Measurements from ENCODE around the gene RALGAPB.
A peak's percentile ranks its signal among the peaks of the same experiment; 100 is the strongest.
"Not testable (repeated sequence)": the region's sequence is repeated elsewhere in the genome, so short reads cannot be mapped to it uniquely, and the experiment has no call there.

Gene RALGAPB

DNA sequence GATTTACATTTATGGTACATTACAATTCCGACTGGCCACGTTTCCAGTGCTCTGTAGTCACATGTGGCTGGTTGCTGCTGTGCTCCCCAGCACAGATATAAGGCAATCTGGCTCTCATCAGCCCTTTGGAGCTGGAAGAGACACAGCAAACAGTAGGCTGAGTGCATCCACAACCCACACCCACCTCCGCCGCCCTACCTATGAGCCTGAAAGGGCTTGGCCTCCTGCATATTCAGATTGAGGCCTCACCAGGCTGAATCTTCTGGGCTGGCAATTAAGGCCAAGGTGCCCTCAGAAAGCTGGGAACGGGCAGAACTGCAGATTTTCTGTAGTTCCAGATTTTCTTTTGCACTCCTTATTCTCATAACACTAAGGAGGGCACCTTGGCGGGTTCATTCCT lies 34.8 kb upstream of the RALGAPB start:
- Mint-ChIP-seq H3K9me3 (no peaks in the 10 kb centered on the region), H3K4me1 (peaks cover 14% of the 10 kb centered on the region), H3K27ac (no peak overlapping the region), H3K4me3 (no peak overlapping the region), H3K36me3 (peaks cover 26% of the 10 kb centered on the region)
- ATAC-seq = no peak
- no peak for DNase-seq (ENCODE audit: low spot score in 2 of 2)

DNA sequence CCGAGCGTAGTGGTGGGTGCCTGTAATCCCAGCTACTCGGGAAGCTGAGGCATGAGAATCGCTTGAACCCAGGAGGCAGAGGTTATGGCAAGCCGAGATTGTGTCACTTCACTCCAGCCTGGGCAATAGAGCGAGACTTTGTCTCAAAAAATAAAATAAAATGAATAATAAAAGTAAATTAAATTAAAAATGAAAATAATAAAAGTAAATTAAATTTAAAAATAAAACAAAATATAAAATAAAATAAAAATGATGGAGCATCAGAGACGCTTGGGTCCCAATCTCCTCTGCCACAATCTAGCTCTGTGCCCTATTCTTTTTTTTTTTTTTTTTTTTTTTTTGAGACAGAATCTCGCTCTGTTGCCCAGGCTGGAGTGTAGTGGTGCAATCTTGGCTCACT lies 31.5 kb upstream of the RALGAPB start:
- H3K4me3 Mint-ChIP-seq; H3K4me1 Mint-ChIP-seq; H3K9me3 Mint-ChIP-seq; H3K36me3 Mint-ChIP-seq; DNase-seq (ENCODE audit: low spot score in 2 of 2); H3K27ac Mint-ChIP-seq; ATAC-seq: not testable (repeated sequence)

DNA sequence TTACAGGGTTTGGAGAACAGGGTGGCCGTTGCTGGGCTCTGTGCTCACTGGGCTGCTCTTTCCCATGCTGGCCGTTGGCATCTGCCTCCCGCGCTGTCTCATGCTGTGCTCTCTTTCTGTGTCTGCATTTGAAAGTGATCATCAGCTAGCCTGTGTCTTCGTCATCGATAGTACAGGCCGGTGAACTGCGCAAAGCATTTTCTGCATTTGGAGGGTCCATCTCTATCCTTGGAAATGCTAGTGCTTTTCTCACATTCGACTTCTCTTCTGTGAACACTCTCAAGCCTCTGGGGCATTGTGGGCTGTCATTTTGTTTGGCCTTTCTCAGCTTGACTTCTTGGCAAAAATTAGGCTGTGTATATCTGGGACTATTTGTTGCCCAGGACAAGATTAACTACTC lies 30.7 kb upstream of the RALGAPB start:
- H3K36me3 Mint-ChIP-seq = no peaks in the 10 kb centered on the region

DNA sequence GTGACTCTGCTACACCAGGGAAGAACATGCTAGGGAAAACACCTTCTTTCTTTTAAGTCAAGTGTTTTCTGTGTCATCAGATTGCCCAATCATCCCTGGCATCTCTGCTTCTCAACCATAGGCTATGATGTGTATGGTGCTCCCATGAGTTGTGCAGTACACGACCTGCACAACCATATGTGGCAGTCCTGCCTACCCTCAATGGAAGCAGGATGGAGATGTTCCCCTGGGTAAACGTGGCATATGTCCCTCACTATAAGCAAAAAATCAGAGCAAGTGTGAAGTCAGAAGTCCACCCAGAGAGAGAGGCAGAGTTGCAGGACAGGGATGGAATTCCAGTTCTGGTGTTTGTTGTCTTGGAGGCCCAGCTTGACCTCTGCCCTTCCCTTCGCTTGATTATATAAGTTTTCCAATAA lies 27.3 kb upstream of the RALGAPB start:
- Mint-ChIP-seq H3K4me3 (no peak overlapping the region), H3K27ac (no peak overlapping the region), H3K36me3 (peaks cover 8% of the 10 kb centered on the region), H3K4me1 (peaks cover 28% of the 10 kb centered on the region), H3K9me3 (no peaks in the 10 kb centered on the region)
- DNase-seq (ENCODE audit: low spot score in 2 of 2) (no peak), ATAC-seq (no peak)

More for the DNA sequence above, 30.7 kb upstream of the RALGAPB start:
- Mint-ChIP-seq H3K4me1 (peaks cover 7% of the 10 kb centered on the region), H3K27ac (no peak overlapping the region), H3K9me3 (no peaks in the 10 kb centered on the region), H3K4me3 (no peak overlapping the region)
- DNase-seq (ENCODE audit: low spot score in 2 of 2) (no peak), ATAC-seq (no peak)

GRCh38 chr20:38445901-38446425 lies 26.7 kb upstream of the RALGAPB start:
- H3K4me1 Mint-ChIP-seq = peaks cover 34% of the 10 kb centered on the region
- ATAC-seq (no peak), DNase-seq (ENCODE audit: low spot score in 2 of 2) (no peak)
- H3K27ac Mint-ChIP-seq = peak overlapping the region; percentile 89
- peaks cover 13% of the 10 kb centered on the region for H3K36me3 Mint-ChIP-seq
- H3K4me3 Mint-ChIP-seq = peak overlapping the region; percentile 73
- H3K9me3 Mint-ChIP-seq = no peaks in the 10 kb centered on the region

GRCh38 chr20:38446441-38447209 lies 26.0 kb upstream of the RALGAPB start:
- DNase-seq (ENCODE audit: low spot score in 2 of 2) = peak; percentile 95 to 97
- peaks cover 13% of the 10 kb centered on the region for H3K36me3 Mint-ChIP-seq
- peak overlapping the region; percentile 89 for H3K27ac Mint-ChIP-seq
- peak; percentile 98 for ATAC-seq
- H3K4me1 Mint-ChIP-seq = peaks cover 34% of the 10 kb centered on the region
- H3K4me3 Mint-ChIP-seq = peak overlapping the region; percentile 73
- H3K9me3 Mint-ChIP-seq = no peaks in the 10 kb centered on the region

- ATAC-seq (no peak), DNase-seq (ENCODE audit: low spot score in 2 of 2) (no peak)
- peak overlapping the region; percentile 89 for H3K27ac Mint-ChIP-seq
These were observed 25.4 kb upstream of the RALGAPB start for GRCh38 chr20:38447251-38447661.

DNA sequence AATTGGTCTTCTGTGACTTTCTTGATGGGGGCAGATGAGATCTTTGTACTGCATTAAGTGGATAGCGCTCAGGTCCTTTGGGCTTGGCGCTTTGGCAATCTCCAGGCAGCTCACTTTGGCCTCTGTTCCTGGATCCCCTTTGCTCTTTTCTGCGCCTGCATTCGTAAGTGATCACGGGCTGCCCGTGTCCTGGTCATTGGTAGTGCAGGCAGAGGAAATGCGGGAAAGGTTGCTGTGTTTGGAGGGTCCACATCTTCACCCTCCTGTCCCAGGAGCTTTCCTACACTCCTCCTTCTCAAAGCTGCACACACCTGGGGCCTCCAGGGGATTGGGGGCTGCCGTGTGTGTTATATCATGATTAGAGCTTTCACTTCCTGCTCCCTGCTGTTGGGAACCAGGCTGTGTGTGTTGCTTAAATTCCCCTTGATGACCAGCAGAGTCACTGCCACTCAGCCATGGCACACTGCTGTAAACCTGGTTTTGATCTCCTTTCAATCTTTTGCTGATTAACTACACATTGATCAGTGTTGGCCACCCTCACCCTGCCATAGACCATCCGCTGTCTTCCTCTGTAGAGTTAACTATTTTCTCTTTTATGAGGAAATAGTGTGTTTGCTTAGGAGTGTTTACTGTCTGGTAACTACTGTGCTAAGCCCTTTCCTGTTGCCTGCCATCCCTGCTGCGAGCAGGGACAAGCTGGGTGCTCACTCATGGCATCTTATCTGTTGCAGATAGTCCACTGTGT lies 24.5 kb upstream of the RALGAPB start:
- DNase-seq (ENCODE audit: low spot score in 2 of 2) (no peak), ATAC-seq (no peak)
- Mint-ChIP-seq H3K9me3 (no peaks in the 10 kb centered on the region), H3K4me3 (peak overlapping the region; percentile 73), H3K4me1 (peaks cover 34% of the 10 kb centered on the region), H3K27ac (peak overlapping the region; percentile 89), H3K36me3 (peaks cover 13% of the 10 kb centered on the region)

More at GRCh38 chr20:38447251-38447661, 25.4 kb upstream of the RALGAPB start:
- peak overlapping the region; percentile 73 for H3K4me3 Mint-ChIP-seq
- H3K36me3 Mint-ChIP-seq = peaks cover 13% of the 10 kb centered on the region
- peaks cover 34% of the 10 kb centered on the region for H3K4me1 Mint-ChIP-seq
- H3K9me3 Mint-ChIP-seq = no peaks in the 10 kb centered on the region

- Mint-ChIP-seq H3K9me3 (no peaks in the 10 kb centered on the region), H3K4me1 (peaks cover 34% of the 10 kb centered on the region), H3K36me3 (peaks cover 13% of the 10 kb centered on the region), H3K4me3 (no peak overlapping the region), H3K27ac (peak overlapping the region; percentile 69)
- DNase-seq (ENCODE audit: low spot score in 2 of 2) (no peak), ATAC-seq (no peak)
These were observed 23.6 kb upstream of the RALGAPB start for GRCh38 chr20:38449046-38449445.

DNA sequence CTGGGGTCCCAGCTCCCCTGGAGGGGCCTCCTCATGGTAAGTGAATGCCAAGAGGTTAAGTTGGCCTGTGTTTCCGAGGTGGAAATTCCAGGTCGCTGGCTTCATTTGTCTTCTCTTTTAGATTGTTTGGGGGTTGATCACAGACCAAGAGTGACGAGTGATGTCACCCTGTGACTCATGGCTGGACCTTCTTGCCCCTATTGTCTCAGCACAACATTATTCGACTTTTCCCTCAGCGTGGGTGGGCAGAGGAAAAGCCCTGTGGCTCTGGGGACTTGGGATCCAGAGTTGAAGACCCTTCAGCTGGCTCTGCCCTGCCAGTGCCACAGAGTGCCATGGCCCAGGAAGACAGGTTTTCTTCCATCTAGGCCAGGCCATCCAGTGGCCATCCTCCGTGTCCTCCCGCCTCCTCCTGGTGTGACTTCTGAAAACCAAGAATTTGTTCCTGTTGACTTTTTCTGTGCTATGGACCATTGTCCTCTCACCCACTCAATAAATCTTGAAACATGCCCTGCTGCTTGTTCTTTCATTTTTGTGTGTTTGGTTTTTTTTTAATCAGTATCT lies 22.1 kb upstream of the RALGAPB start:
- ATAC-seq (no peak), DNase-seq (ENCODE audit: low spot score in 2 of 2) (no peak)
- H3K9me3 Mint-ChIP-seq = no peaks in the 10 kb centered on the region
- peaks cover 34% of the 10 kb centered on the region for H3K4me1 Mint-ChIP-seq
- peaks cover 13% of the 10 kb centered on the region for H3K36me3 Mint-ChIP-seq
- peak overlapping the region; percentile 46 for H3K27ac Mint-ChIP-seq
- no peak overlapping the region for H3K4me3 Mint-ChIP-seq

DNA sequence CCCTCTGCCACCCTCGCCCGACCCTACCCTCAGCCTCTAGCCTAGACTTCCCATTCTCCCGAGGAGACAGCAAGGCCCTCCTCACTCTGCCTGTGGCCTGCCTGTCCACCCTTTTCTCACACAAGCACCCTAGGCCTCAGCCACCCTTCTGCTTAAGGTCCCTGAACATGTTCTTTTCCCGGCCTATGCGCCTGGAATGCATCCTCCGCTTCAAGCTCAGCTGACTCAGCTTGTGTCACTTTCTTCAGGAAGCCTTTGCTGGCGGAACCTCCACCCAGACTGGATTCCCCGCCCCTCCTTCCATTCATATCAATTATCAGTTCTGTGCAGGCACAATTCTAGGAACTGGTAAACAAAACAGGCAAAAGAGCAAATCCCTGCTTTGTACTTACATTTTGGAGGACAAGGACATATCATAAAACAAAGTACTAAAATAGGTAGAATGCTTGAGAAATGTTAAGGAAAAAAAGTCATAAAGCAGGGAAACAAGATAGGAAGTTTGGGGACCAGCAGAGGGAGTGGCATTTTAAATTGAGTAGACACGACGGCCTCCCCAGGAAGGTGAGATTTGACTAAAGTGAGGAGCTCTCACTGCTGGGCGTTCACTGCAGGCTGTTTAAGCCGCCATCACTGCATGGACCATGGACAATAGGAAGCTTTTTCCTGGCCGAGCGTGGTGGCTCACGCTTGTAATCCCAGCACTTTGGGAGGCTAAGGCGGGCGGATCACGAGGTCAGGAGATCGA lies 19.6 kb upstream of the RALGAPB start:
- Mint-ChIP-seq H3K9me3 (no peaks in the 10 kb centered on the region), H3K4me3 (no peak overlapping the region), H3K4me1 (peaks cover 18% of the 10 kb centered on the region), H3K36me3 (peaks cover 13% of the 10 kb centered on the region), H3K27ac (peak overlapping the region; percentile 58)
- DNase-seq (ENCODE audit: low spot score in 2 of 2) (no peak), ATAC-seq (no peak)

DNA sequence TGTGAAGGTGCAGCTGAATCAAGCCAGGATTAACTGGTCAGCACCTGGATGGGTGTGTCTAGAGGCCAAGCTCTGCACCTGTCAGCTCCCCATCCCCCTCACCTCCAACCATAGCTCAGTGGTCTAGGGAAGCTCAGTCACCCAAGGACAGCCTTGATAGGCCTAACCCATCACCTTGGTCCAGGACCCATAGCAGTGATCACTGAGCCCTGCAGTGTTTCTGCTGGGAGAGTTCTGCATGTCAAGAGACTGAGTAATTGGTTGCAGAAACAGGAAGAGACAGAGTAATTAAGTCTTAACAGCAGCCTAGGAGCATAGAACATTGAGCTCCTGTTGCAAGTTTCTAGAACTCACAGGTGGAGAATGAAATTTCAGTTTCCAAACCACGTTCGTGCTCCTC lies 18.7 kb upstream of the RALGAPB start:
- no peak overlapping the region for H3K4me3 Mint-ChIP-seq
- ATAC-seq (no peak), DNase-seq (ENCODE audit: low spot score in 2 of 2) (no peak)
- peaks cover 12% of the 10 kb centered on the region for H3K4me1 Mint-ChIP-seq
- H3K36me3 Mint-ChIP-seq = peaks cover 13% of the 10 kb centered on the region
- H3K9me3 Mint-ChIP-seq = no peaks in the 10 kb centered on the region
- no peak overlapping the region for H3K27ac Mint-ChIP-seq

DNA sequence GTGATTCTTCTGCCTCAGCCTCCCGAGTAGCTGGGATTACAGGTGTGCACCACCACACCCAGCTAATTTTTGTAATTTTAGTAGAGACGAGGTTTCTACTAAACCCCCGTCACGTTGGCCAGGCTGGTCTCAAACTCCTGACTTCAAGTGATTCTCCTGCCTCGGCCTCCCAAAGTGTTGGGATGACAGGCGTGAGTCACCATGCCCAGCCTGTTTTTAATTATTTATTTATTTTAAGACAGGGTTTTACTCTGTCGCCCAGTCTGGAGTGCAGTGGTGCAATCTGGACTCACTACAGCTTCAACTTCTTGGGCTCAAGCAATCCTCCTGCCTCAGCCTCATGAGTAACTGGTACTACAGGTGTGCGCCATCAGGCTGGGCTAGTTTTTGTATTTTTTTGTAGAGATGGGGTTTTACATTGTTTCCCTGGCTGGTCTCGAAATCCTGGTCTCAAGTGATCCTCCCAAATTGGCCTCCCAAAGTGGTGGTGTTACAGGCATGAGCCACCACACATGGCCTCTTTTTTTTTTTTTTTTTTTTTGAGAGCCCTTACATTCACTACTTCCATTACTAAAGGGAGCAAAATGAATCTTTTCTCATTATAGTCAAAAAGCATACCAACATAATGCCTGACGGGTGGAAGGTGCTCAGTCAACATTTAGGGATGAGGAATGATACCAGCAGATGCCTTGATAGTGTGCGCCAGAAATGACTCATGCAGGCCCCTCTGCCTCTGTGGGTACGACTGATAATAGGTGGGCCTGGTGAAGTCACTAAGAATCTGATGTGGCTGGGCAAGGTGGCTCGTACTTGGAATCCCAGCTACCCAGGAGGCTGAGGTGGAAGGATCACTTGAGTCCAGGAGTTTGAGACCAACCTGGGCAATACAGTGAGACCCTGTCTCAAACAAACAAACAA lies 17.8 kb upstream of the RALGAPB start:
- H3K4me3 Mint-ChIP-seq = no peak overlapping the region

GRCh38 chr20:38458314-38458713 lies 14.3 kb upstream of the RALGAPB start:
- H3K4me1 Mint-ChIP-seq = no peaks in the 10 kb centered on the region
- no peak for DNase-seq (ENCODE audit: low spot score in 2 of 2)
- H3K27ac Mint-ChIP-seq = no peak overlapping the region
- no peak for ATAC-seq
- H3K9me3 Mint-ChIP-seq = no peaks in the 10 kb centered on the region
- H3K4me3 Mint-ChIP-seq = no peak overlapping the region
- no peaks in the 10 kb centered on the region for H3K36me3 Mint-ChIP-seq

More for the DNA sequence above, 17.8 kb upstream of the RALGAPB start:
- H3K9me3 Mint-ChIP-seq = no peaks in the 10 kb centered on the region
- H3K4me1 Mint-ChIP-seq = peaks cover 7% of the 10 kb centered on the region
- DNase-seq (ENCODE audit: low spot score in 2 of 2) (no peak), ATAC-seq (no peak)
- peaks cover 11% of the 10 kb centered on the region for H3K36me3 Mint-ChIP-seq
- no peak overlapping the region for H3K27ac Mint-ChIP-seq

All from stimulated activated effector memory CD8-positive, alpha-beta T cell treated with anti-CD3 and anti-CD28 coated beads, Interleukin-12 subunit alpha, Interleukin-12 subunit beta, amount 100 ng/mL, for 72 hours (primary cell).